ENCODE measurements around the gene GNB1L. TPM values are rescaled to one million over a fixed set of nuclear protein-coding genes. Genes with fewer than 3 reads are reported as not detected.

The GNB1L gene
- total RNA-seq, 1 experiment from 2014 or later: 11.9 TPM

DNA sequence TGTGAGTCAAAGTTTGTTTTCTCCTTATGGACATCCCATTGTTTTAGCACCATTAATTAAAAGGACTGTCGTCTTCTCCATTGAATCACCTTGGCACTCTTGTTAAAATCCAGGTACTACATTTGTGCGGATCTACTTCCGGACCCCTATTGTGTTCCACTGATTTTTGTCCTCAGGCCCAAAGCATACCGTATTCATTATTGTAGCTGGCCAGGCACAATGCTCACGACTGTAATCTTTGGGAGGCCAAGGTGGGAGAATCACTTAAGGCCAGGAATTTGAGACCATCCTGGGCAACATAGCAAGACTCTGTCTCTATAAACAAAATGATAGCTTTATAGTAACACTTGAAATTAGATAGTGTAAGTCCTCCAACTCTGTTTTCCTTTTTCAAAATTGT, 8.9 kb upstream of the GNB1L start:
- no peak for DNase-seq (ENCODE audit: low read depth)

DNA sequence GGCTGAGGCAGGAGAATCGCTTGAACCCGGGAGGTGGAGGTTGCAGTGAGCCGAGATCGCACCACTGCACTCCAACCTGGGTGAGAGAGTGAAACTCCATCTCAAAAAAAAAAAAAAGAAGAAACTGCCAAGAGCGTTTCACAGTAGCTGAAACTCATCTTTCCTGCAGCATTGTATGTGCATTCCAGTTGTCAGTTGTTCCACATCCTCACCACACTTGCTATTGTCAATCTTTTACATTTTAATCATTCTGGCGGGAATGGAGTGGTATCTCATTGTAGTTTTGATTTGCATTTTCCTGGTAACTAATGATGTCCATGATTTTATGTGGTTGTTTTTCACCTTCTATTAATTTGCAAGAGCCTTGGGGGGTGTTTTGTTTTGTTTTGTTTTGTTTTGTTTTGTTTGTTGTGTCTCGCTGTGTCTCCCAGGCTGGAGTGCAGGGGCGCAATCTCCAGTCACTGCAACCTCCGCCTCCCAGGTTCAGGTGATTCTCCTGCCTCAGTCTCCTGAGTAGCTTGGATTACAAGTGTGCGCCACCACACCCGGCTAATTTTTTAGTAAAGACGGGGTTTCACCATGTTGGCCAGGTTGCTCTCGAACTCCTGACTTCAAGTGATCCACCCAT, 8.1 kb upstream of the GNB1L start:
- no peak for DNase-seq (ENCODE audit: low read depth)

DNA sequence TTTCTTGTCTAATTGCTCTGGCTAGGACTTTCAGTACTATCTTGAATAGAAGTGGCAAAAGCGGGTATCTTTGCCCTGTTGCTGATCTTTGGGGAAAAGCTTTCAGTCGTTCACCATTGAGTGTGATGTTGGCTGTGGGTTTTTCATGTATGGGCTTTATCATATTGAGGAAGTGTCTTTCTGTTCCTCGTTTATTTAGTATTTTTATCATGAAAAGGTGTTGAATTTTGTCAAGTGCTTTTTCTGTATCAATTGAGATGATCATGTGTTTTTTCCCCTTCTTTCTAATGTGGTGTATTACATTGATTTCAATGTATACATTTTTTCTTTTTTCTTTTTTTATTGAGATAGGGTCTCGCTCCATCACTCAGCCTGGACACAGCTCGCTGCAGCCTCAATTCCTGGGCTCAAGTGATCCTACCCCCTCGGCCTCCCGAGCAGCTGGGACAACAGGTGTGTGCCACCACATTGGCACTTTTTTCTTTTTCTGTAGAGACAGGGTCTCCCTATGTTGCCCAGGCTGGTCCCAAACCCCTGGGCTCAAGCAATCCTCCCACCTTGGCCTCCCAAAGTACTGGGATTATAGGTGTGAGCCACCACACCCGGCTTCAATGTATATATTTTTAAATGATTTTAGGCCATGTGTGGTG, 5.3 kb upstream of the GNB1L start:
- DNase-seq (ENCODE audit: low read depth): no peak

DNA sequence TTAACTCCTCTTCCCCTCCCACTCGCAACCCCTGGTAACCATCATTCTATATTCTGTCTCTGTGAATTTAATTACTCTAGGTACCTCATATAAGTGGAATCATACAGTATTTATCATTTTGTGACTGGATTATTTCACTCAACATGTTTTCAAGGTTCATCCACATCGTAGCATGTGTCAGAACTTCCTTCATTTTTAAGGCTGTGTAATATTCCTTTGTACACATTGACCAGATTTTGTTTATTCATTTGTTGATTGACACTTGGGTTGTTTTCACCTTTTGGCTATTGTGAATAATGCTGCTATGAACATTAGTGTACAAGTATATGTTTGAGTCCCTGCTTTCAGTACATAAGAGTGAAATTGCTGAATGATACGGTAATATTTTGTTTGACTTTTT, 2.7 kb upstream of the GNB1L start:
- no peak for DNase-seq (ENCODE audit: low read depth)

DNA sequence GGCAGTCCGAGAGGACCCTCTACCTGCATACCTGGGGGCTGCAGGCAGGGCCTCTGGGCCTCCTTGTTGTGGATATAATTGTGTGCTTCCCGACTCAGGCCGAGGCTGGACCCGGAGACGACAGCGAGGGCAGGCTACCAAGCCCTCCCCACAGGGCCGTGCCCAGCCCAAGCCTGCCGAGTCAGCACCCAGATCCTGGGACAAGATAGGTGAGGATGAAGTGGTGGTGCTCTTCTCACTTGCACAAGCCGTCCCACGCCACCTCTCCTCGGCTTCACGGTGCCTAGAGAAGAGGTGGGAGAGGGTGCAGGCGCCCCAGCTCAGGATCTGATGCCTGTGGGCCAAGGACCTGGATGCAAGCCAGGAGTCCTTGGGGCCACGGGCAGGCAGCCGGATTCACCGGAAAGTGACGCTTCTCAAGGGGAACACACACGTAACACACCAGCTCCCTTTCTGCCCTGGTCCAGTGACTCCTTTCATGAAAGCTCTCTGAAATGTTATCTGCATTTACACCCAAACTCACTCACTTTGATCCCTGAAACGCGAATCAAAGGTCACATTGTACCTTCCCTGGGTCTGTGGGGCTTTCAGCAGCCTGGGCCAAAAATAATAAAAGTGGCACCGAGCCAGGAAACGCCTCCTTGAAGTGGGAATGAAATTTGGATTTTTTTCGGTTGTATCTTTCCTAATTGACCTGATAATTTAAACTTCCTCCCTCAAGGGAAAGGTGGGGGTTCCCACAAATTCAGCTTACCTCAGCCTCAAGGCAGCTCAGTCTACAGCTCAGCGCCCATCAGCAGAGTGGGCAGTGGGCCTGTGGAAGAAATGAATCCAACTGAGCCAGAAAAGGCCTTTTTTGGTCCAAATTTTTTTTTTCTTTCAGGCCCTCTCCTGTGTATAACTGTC, 1.1 kb upstream of the GNB1L start:
- DNase-seq (ENCODE audit: low read depth): peak; percentile 73

DNA sequence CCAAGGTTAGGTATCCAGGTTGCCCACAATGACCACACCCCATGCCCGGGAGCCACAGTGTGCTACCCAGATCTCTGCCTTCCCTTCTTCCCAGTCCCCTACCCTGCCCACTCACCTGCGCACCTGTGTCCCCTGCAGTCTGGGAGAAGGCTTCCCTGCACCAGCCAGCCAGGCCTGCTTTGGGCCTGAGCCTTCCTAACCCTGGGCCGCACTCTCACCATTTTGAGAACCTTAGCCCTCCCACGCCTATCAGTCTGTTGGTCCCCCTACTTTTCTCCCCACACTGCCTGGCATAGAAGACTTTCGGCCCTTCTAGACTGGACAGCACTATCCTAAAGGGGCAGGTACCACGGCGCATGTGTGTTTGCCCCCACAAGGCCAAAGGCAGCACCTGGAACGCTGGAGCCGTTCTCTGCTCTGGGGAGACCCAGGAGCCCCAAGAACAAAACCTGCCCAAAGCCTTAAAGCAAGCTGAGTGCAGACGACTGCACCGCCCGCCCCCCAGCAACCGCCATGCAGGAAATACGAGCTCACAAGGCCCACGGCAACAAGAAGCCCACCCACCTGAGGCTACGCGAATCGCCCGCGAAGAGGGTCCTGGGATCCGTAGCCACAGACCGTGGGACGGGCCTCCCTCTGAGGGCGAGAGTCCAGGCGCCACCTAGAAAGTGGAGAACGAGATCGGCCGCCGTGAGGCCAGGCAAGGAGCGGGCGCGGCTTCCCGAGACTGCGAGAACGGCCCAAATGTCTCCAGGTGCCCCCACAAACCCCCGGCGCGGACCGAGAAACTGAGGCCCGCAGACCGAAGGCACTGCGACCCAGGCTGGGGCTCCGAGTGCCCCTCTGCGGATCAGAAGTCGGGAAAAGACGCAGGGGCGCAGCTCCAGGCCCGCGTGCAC, 546 bp downstream of the GNB1L start:
- peak; percentile 10 for DNase-seq (ENCODE audit: low read depth)

DNA sequence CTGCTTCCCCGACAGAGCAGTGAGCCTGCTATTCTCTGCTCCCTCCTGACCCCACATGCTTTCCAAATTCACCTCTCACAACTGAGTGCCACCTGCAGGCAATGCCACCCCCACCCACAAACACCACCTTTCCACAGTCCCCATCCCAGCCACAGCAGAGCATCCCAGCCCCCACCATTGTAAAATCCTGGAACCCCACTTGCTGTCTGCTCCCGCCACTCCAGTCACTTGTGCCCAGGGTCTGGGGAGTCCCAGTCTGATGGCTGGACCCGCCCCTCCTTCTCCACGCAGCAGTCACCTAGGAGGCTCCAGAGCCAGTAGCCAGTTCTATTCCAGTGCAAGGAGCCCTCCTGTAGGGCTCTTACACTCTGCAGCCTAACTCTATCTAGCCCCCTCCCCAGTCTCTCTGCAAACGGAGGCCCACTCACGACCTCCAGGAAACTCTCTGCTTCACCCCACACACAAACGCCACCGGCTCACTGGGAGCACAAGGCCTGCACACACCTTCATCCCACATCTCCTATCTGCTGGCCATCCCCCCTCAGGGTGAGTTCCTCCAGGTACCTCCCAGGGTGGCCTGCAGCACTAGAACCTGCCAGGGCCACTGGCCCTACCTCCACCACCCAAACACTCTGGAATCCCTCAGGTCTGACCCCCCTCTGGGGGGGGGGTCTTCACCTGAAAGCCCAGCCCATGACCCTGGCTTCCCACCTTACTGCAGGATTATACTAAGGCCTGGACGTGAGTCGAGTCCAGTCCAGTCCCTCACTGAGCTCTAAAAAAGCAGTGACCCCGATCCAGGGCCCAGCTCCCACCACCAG, 1.4 kb downstream of the GNB1L start:
- DNase-seq (ENCODE audit: low read depth): no peak

DNA sequence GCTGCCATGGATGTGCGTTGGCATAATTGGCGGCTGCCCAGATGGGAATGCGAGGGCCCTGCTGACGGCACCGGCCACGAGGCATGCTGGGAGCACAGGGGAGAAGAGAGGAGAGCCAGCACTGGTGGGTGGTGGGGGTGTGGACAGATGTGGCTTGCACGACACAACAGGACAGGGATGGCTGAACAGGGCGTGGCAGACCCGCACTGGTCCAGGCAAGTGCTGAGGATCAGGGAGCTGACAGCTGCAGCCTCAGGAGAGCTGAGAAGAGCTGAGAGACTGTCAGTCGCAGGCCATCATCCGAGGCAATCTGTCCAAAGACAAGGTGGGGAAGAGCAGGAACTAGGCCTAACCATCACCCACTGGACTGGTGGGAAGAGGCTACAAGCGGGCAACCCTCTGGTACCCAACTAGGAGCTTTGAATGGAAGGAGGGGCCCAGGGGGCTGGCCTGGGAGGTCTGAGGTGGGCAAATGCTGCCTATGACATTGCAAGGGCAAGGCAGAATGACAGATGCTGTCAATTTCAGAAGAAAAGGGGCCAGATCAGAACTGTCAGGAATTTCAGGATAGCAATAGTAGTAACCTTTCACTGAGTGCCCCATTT, 2.4 kb downstream of the GNB1L start:
- DNase-seq (ENCODE audit: low read depth): no peak

DNA sequence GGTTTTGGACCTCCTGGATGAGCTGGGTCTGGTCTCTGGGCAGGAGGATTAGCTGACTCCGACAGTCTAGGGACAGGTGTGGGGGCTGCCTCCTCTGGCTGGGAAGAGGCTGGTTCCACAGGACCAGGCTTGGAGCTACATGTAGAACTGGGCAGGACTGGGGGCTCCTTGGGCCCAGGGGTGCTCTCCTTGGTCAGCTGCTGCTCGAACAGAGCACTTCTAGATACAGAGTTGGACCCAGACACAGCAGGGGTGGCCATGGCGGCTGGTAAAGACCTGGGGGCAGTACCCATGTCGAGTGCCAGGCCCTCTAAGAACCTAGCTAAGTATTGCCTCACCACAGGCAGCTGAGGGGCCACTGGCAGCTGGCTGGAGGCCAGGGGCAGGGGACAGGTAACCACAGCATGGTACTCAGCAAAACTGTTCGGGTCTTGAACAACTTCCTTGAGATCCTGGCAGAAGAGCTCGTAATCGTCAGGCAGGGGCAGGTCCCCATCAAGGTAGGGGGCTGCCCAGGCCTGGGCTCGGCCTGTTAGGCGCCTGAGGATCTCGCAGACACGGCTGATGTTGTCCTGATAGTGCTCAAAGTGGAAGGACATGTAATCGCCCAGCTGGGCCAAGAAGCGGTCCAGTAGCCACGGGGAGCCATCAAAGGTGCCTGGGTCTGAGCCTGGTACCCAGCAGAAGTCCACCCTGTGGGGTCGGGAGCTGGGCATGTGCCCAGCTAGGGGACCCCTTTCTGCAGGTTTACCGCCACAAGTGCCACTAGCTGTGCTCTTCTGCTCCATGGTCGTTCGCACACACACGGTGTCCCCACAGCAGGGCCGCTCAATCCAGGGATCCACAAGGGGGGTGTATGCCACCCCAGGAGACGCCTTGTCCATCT, 3.1 kb downstream of the GNB1L start:
- no peak for DNase-seq (ENCODE audit: low read depth)

DNA sequence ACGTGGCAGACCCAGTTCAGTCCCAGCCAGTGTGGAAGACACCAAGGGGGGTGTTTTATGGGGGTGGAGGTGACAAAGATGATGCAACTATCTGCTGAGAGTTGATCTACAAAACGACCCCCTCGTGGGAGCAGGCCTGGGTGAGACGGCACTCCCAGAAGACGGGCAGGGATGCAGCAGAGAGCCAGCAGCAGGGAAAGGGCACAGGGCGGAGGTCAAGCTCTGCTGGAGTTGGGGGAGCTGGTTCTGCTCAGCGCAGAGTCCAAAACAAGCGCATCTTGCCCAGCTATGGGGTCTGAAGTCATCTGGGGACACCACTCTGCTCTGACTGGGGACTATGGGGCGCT, 3.9 kb downstream of the GNB1L start:
- DNase-seq (ENCODE audit: low read depth): no peak

DNA sequence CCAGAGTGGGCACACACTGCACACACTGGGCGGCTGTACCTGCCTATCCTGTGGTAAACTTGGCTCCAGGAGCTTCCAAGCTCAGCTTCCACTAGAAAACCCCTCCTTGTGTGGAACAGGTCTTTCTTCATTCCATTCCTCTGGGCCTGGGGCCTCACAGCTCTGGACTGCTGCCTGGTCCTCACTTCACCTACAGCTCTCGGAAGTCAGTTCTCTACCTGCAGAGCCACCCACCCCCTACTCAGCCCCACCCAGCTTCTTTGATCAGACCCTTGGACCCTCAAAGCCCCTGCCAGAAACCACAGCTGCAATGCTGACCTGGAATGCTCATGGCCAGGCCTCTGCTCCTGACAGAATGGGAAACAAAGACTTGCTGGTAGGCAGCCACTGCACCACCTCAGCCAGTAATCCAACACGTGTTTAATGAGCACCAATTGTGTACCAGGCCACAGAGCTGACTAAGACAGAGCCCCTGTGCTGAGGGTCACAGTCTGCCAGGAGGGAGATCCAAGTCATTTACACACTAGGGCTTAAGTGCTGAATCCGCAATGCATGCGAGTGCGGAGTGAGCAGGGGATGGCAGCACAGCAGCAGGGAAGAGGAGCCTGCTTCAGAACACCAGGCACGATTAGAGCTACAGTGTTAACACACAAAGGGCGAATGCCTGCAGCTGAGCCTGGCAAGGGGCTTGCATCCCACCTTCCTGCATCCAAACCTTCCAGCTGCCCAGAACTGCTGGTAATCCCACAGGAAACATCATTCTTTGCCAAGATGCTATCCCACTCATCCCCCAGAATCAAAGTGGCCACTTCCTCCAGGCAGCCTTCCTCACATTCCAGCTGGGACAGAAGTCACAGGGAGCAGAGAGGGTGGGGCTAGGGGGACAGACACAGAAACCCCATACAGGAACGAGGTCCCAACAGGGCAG, 4.6 kb downstream of the GNB1L start:
- no peak for DNase-seq (ENCODE audit: low read depth)

DNA sequence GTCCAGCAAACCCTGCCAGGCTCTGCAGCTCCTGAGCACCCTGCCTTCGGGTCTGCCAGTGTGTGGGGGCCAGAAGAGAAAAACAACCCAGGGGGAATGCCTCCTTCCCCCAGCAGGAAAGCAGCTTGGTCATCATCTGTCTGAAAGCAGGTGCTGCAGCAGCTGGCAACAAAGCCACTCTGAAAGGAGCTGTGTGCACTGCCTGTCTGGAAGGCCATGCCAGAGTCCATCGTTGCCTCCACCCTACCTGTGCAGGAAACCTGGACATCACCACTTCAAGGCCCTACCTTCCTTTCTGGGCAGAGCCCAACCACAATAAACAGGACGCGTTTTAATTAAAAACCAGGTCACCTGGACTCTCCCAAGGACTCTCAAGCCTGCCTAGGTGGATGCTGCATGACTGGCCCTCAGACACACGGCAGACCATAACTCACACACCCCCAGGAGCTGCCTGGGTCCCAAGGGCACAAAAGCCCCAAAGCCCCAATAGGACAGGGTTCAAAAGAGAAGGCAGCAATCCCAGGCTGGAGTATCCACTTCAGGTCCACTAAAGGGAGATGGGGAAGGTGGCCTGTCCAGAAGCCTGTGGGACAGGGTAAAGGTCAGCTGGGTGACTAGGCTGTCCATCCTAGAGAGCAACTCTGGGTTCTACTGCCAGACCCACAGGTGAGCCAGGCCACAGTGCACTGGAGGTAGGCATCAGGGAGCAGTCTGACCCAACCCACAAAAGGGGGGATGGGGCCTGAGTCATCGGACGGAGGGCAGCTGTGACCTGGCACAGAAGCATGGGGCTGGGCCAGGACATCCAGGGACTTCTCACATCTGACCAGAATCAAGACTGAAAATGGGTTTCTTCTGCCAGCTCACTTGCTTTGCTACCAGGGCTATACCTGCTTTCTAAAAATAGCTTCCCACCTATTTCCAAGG, 6.1 kb downstream of the GNB1L start:
- peak; percentile 38 for DNase-seq (ENCODE audit: low read depth)

DNA sequence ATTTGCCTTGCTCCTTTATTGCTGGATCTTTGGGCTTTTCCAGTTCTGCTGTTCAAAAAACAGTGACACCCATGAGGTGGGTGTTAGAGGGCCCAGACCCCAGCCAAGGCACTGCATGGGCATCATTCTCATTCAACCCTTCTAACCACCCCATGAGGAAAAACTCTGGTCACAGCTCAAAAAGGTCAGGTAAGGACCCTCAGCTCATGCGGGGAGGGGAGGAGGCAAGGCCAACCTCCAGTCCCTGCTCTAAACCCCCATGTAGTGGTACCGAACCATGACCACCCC, 7.4 kb downstream of the GNB1L start:
- DNase-seq (ENCODE audit: low read depth): no peak

DNA sequence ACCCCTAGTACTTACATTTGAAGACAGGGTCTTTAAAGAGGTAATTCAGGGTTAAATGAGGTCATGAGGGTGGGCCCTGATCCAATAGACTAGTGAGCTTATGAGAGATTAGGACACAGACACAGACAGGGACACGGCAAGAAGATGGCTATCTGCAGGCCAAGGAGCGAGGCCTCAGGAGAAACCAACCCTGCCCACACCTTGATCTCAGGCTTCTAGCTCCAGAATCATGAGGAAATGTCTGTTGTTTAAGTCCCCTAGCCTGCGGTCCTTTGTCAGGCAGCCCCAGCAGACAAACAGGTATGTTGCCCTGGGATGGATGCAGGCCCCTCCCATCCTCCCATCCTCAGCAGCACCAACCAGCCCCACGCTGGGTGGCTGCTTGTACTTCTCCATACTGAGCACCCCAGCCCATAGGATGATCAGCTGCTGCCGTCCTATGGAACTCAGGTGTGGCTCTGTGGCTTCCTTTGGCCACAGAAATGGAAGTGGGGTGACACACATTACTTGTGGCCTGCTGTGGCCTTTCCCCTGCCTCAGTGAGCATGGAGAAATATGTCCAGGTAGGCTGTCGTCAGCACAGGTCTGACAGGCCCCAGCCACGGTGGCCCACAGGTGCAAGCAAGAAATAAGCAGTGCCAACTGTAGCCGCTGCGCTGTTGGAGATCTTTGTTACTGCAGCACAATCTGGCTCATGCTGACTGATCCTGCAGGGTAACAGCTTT, 7.9 kb downstream of the GNB1L start:
- DNase-seq (ENCODE audit: low read depth): no peak

DNA sequence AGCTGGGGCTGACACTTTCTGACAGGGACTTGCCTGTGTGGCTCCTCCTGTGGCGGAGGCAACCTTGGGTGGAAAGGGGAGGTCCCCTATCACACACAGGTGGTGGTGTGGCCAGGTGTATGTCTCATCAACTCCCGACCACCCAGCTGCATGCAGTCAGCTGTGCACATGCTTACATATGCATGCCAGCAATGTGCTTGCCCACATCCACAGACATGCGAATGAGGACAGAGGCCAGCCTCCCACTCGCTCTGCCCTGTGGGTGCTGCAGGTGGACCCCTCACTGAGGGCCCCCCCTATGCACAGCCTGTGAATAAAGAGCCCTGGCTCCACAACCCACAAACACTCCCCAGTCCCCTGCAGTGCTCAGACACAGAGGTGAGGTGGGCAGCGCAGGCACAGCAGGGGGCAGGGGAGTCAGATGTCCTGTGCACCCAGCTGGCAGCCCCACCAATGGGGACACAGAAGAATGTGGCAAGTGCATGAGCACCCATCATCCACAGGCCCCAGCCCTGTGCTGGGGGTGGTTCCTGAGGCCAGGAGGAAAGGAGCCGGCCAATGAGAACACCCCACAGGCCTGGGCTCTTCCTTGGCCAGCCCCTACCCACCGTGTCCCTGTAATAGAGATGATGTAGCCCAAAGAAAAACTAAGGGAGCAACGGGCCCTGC, 9.5 kb downstream of the GNB1L start:
- no peak for DNase-seq (ENCODE audit: low read depth)

DNA sequence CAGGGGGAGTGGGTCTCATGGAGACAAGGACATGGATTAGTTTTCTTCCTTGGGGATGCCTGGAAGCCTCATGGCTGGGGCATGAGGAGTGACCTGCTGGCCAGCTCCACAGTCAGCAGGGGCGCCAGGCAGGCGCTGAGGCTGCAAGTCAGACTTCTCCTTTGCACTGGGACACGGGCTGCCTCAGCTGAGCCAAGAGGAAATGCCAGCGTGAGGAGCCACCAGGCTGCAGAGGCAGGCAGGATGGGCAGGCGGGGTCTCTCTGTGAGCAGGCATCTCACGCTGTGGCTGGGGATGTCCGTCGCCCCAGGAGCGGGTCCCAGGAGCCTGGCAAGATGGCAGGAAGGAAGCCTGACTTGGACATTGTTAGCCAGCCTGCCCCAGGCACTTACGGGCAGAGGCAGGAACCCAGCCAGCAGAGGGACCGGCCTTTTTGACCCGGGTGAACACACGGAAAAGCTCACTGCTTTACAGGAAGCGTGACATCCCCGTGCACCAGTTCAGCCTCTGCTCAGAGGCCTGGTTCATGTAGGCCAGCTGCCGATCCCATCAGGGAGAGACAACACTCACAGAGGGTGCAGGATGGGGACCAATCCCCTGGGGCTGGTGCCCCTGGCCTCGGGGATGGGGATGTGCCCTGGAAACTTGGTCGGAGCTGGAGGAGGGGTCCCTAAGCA, 10.2 kb downstream of the GNB1L start:
- DNase-seq (ENCODE audit: low read depth): peak; percentile 83

Measured in RPMI7951 (cell line).